ENCODE data around the gene BCL11B. TPM values are rescaled to one million over a fixed set of nuclear protein-coding genes. Genes with fewer than 3 reads are reported as not detected.

The BCL11B gene
- total and polyA plus RNA-seq, 4 donors, result 0.20 to 2.3 (median 0.66) TPM

DNA sequence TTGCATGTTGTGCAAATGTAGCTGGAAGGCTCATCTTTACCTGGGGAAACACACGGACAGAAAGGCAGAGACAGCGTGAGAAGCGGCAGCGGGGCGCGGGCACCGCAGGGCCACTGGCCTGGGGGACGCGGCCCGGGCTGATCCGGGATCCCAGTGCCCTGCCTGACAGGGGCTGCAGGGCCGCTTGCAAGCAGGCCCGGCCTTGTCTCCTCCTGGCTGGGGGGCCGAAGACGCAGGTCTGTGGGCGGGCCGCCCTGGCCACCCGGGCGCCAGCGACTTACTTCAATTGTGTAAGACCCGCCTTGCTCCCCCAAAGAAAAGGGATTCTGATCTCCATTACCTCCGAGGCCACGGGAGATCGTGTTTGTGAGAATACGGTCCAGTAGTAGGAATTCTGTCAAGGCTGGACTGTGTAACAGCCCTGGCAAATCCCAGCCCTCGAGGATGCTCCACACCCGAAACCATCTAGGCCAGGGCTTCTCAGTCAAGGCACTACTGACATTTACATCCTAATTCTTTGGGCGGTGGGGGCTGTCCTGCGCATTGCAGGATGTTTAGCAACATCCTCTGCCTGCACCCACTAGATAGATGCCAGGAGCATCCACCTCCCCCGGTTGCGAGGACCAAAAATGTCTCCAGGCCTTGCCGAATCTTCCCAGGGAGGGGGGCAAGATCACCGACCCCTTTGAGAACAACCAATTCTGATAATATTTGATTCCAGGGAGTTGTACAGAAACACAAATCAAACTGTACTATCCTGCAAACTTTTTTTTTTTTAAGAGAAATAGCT lies 95.6 kb downstream of the BCL11B start:
- no peak for DNase-seq

DNA sequence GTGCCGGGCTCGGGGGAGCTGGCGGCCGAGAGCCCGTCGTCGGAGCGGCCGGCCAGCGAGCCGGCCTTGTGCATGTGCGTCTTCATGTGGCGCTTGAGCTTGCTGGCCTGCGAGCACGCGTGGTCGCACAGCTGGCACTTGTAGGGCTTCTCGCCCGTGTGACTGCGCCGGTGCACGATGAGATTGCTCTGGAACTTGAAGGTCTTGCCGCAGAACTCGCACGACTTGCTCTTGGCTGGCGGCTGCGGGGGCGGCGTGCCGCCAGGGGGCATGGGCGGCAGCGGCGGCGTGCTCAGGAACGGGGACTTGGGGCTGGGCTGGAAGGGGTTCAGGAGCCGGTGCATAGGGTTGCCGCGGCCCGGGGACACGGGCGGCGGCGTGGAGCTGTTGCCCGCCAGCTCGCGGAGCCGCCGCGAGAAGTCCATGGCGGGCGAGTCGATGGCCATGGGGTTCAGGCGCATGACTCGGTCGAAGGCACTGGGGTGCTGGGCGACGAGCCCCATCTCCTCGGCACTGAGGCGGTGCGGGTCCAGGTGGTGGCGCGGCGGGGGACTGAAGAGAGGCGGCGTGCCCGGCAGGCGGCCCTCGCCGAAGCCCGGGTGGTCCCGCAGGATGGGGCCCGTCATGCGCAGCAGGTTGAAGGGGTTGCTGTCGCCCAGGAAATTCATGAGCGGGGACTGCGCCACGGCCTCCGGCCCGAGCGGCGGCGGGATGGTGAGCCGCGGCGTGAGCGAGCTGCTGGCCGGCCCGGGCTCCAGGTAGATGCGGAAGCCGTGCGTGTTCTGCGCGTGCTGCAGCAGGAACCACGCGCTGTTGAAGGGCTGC lies 96.5 kb downstream of the BCL11B start:
- H3K9me3 ChIP-seq (ENCODE audit: control insufficient read depth in 4 of 4, insufficient read depth in 3 of 4, low read length in 3 of 4), result peaks cover 0 to 4% (median 0%) of the 10 kb centered on the region in 4 donors
- H3K4me3 ChIP-seq, result no peak overlapping the region
- H3K4me1 ChIP-seq (ENCODE audit: control insufficient read depth in 5 of 5, insufficient read depth in 5 of 5, low read length in 5 of 5), result peaks cover 0 to 40% (median 14%) of the 10 kb centered on the region in 5 donors
- TF ChIP-seq, protein P1, sequence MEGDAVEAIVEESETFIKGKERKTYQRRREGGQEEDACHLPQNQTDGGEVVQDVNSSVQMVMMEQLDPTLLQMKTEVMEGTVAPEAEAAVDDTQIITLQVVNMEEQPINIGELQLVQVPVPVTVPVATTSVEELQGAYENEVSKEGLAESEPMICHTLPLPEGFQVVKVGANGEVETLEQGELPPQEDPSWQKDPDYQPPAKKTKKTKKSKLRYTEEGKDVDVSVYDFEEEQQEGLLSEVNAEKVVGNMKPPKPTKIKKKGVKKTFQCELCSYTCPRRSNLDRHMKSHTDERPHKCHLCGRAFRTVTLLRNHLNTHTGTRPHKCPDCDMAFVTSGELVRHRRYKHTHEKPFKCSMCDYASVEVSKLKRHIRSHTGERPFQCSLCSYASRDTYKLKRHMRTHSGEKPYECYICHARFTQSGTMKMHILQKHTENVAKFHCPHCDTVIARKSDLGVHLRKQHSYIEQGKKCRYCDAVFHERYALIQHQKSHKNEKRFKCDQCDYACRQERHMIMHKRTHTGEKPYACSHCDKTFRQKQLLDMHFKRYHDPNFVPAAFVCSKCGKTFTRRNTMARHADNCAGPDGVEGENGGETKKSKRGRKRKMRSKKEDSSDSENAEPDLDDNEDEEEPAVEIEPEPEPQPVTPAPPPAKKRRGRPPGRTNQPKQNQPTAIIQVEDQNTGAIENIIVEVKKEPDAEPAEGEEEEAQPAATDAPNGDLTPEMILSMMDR (IDR thresholded peaks at IDR 0.05; ENCODE audit: control extremely low read depth, extremely low read depth), result no peak
- 98 to 99% methylated on average over 94 to 95 of the region's 95 CpGs for WGBS, 2 donors
- H3K27me3 ChIP-seq (ENCODE audit: control insufficient read depth in 3 of 3, insufficient read depth in 3 of 3, low read length in 2 of 3), result no peaks in the 10 kb centered on the region
- H3K9ac ChIP-seq (ENCODE audit: insufficient read depth in 1 of 2, low read length in 2 of 2), result no peak overlapping the region
- no peak overlapping the region for H3K27ac ChIP-seq (ENCODE audit: low read depth in 1 of 2, low read length in 1 of 2)
- ATAC-seq (ENCODE audit: insufficient read depth, low FRiP score) (no peak), DNase-seq (no peak)
- H3K36me3 ChIP-seq (ENCODE audit: control insufficient read depth in 4 of 4, insufficient read depth in 4 of 4, low read length in 4 of 4), result no peaks in the 10 kb centered on the region

More for the DNA sequence above, 95.6 kb downstream of the BCL11B start:
- Histone ChIP-seq H3K4me1 (ENCODE audit: control insufficient read depth in 5 of 5, insufficient read depth in 5 of 5, low read length in 5 of 5) (peaks cover 0 to 40% (median 14%) of the 10 kb centered on the region in 5 donors), H3K36me3 (ENCODE audit: control insufficient read depth in 4 of 4, insufficient read depth in 4 of 4, low read length in 4 of 4) (no peaks in the 10 kb centered on the region), H3K9ac (ENCODE audit: insufficient read depth in 1 of 2, low read length in 2 of 2) (no peak overlapping the region), H3K27ac (ENCODE audit: low read depth in 1 of 2, low read length in 1 of 2) (no peak overlapping the region), H3K27me3 (ENCODE audit: control insufficient read depth in 3 of 3, insufficient read depth in 3 of 3, low read length in 2 of 3) (no peaks in the 10 kb centered on the region), H3K9me3 (ENCODE audit: control insufficient read depth in 4 of 4, insufficient read depth in 3 of 4, low read length in 3 of 4) (peaks cover 0 to 4% (median 0%) of the 10 kb centered on the region in 4 donors), H3K4me3 (no peak overlapping the region)
- ATAC-seq (ENCODE audit: insufficient read depth, low FRiP score), result no peak
- TF ChIP-seq, protein P1 (IDR thresholded peaks at IDR 0.05; ENCODE audit: control extremely low read depth, extremely low read depth), result no peak
- WGBS, 2 donors, result 95% methylated on average over 33 of the region's 33 CpGs

DNA sequence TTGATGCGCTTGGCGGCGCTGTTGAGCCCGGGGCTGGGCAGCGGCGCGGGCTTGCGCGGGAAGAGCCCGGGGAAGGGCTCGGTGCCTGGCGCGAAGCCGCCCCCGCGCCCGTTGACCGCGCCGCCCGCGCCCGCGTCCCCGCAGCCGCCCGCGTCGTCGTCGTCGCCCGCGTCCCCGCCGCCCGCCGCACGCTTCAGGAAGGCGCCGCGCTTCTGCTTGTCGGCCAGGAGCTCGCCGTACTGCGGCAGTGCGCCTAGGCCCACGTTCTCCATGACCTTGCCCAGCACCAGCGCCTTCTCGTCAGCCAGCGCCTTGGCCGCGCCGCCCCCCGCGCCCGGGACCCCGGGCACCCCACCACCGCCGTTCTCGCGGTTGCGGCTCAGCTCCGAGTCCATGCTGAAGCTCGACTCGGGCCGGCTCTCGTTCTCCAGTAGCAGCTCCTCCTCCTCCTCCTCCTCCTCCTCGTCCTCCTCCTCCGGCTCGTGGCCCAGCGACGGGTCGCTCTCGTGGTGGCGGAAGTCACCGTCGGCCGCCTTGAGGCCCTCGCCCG lies 97.2 kb downstream of the BCL11B start:
- Histone ChIP-seq H3K9me3 (ENCODE audit: control insufficient read depth in 4 of 4, insufficient read depth in 3 of 4, low read length in 3 of 4) (peaks cover 0 to 4% (median 0%) of the 10 kb centered on the region in 4 donors), H3K9ac (ENCODE audit: insufficient read depth in 1 of 2, low read length in 2 of 2) (no peak overlapping the region), H3K36me3 (ENCODE audit: control insufficient read depth in 4 of 4, insufficient read depth in 4 of 4, low read length in 4 of 4) (no peaks in the 10 kb centered on the region), H3K27me3 (ENCODE audit: control insufficient read depth in 3 of 3, insufficient read depth in 3 of 3, low read length in 2 of 3) (no peaks in the 10 kb centered on the region), H3K4me3 (no peak overlapping the region), H3K4me1 (ENCODE audit: control insufficient read depth in 5 of 5, insufficient read depth in 5 of 5, low read length in 5 of 5) (peaks cover 0 to 37% (median 14%) of the 10 kb centered on the region in 5 donors), H3K27ac (ENCODE audit: low read depth in 1 of 2, low read length in 1 of 2) (no peak overlapping the region)
- ATAC-seq (ENCODE audit: insufficient read depth, low FRiP score) (no peak), DNase-seq (no peak)
- TF ChIP-seq, protein P1 (IDR thresholded peaks at IDR 0.05; ENCODE audit: control extremely low read depth, extremely low read depth), result no peak
- 92 to 95% methylated on average over 78 to 81 of the region's 81 CpGs for WGBS, 2 donors

All from lung (tissue), 12 donors.